Epithelial cell of esophagus (primary cell): Measurements from ENCODE around the gene SGK1.
"Not testable (repeated sequence)": the region's sequence is repeated elsewhere in the genome, so short reads cannot be mapped to it uniquely, and the experiment has no call there.

Experiments
- DNase-seq: peaks from one replicate; pipeline ENCODE4 v3.0.0; 2010; ENCODE audit warnings: low read depth
- H3K4me3 ChIP-seq: 2 replicates; pipeline ENCODE4 v1.5.1; 2011; ENCODE audit warnings: mild to moderate bottlenecking, low read length, control low read depth
- TF ChIP-seq, protein P1 (sequence below): IDR thresholded peaks from 2 replicates; pipeline ENCODE4 v1.5.1; 2011; ENCODE audit warnings: low read depth, mild to moderate bottlenecking, low read length, control low read depth, inconsistent platforms; ENCODE audit not compliant: insufficient read depth; ENCODE audit errors: missing control alignments

The SGK1 gene

GRCh38 chr6:134328138-134328537, 10.2 kb upstream of the SGK1 start:
- no peak for DNase-seq
- TF ChIP-seq, protein P1, sequence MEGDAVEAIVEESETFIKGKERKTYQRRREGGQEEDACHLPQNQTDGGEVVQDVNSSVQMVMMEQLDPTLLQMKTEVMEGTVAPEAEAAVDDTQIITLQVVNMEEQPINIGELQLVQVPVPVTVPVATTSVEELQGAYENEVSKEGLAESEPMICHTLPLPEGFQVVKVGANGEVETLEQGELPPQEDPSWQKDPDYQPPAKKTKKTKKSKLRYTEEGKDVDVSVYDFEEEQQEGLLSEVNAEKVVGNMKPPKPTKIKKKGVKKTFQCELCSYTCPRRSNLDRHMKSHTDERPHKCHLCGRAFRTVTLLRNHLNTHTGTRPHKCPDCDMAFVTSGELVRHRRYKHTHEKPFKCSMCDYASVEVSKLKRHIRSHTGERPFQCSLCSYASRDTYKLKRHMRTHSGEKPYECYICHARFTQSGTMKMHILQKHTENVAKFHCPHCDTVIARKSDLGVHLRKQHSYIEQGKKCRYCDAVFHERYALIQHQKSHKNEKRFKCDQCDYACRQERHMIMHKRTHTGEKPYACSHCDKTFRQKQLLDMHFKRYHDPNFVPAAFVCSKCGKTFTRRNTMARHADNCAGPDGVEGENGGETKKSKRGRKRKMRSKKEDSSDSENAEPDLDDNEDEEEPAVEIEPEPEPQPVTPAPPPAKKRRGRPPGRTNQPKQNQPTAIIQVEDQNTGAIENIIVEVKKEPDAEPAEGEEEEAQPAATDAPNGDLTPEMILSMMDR, result no peak
- H3K4me3 ChIP-seq, result no peak overlapping the region

- H3K4me3 ChIP-seq, DNase-seq: not testable (repeated sequence)
Observed at GRCh38 chr6:134326192-134326591, 8.3 kb upstream of the SGK1 start.

GRCh38 chr6:134324766-134325165, 6.9 kb upstream of the SGK1 start:
- TF ChIP-seq, protein P1, result no peak
- no peak for DNase-seq

DNA sequence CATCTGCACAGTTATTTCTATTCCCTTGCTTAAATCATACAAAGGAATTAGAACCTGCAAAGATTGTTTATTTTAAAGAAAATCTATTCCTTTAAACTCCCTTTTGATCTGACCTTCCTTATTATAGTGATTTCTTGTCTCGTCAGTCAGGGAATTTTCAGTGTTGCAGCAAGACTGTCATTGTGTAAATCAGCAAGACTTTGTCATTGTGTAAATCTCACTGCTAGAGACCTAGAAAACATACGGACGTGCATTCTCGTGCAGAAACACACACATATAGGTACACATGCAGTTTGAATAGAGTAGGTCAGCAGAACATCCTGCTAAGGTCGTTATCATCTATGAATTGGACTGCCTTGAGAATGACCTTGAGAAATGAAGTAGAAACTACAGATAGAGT, 6.2 kb upstream of the SGK1 start:
- no peak for DNase-seq
- TF ChIP-seq, protein P1, result no peak

More at GRCh38 chr6:134324766-134325165, 6.9 kb upstream of the SGK1 start:
- H3K4me3 ChIP-seq, result no peak overlapping the region

GRCh38 chr6:134323698-134324097, 5.8 kb upstream of the SGK1 start:
- TF ChIP-seq, protein P1, result no peak
- no peak overlapping the region for H3K4me3 ChIP-seq
- DNase-seq, result no peak

More for the DNA sequence above, 6.2 kb upstream of the SGK1 start:
- H3K4me3 ChIP-seq, result no peak overlapping the region

DNA sequence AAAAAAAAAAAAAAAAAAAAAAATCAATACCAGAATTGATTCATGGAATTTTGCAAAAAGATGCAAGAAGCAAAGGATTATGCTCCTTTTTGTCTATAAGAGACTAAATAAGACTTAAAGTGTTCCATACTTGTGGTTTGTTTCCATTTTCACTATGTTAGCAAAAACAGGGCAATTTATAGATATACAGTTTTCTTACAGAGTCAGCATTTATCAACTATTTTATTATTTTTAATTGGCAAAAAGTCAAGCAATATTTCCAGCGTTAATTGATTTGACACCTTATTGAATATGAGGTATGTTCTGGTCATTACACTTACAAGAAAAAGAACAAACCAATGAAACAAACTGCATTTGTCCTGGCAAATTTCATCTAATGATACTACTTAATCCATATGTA, 5.4 kb upstream of the SGK1 start:
- DNase-seq, result no peak
- H3K4me3 ChIP-seq, result no peak overlapping the region
- TF ChIP-seq, protein P1, result no peak

DNA sequence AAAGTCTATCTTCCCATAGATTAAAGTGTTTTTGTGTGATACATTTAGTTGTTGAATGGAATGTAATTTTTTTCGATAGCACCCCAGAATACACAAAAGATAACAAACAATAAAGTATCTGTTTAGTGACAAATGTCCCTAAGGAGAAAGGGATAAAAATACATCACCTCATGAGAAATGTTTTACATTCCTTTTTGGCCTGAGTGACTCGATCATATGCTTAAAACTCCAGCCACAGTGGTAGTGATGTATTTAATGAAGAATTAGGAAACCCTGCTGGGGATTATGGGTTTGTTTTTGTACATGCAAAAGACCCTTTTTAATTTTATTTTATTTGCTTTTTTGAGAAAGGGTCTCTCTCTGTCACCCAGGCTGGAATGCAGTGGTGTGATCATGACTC, 4.3 kb upstream of the SGK1 start:
- no peak overlapping the region for H3K4me3 ChIP-seq
- DNase-seq, result no peak
- TF ChIP-seq, protein P1, result no peak
